ENCODE measurements around the gene TRPM4.

- no peak for TF ChIP-seq ZNF501 (tag by site-specific recombination; IDR thresholded peaks at IDR 0.05)
- TF ChIP-seq ZNF785 (tag by site-specific recombination; IDR thresholded peaks at IDR 0.05) = no peak
- TF ChIP-seq ZNF292 (tag by site-specific recombination; IDR thresholded peaks at IDR 0.05; ENCODE audit: borderline replicate concordance, low read depth) = no peak
- no peak for TF ChIP-seq YY1 (tag by site-specific recombination; IDR thresholded peaks at IDR 0.05)
- no peak for TF ChIP-seq REST (tag by site-specific recombination; IDR thresholded peaks at IDR 0.05)
- TF ChIP-seq, protein P1, sequence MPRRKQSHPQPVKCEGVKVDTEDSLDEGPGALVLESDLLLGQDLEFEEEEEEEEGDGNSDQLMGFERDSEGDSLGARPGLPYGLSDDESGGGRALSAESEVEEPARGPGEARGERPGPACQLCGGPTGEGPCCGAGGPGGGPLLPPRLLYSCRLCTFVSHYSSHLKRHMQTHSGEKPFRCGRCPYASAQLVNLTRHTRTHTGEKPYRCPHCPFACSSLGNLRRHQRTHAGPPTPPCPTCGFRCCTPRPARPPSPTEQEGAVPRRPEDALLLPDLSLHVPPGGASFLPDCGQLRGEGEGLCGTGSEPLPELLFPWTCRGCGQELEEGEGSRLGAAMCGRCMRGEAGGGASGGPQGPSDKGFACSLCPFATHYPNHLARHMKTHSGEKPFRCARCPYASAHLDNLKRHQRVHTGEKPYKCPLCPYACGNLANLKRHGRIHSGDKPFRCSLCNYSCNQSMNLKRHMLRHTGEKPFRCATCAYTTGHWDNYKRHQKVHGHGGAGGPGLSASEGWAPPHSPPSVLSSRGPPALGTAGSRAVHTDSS (tag by site-specific recombination; IDR thresholded peaks at IDR 0.05) = no peak
- TF ChIP-seq, protein P2, sequence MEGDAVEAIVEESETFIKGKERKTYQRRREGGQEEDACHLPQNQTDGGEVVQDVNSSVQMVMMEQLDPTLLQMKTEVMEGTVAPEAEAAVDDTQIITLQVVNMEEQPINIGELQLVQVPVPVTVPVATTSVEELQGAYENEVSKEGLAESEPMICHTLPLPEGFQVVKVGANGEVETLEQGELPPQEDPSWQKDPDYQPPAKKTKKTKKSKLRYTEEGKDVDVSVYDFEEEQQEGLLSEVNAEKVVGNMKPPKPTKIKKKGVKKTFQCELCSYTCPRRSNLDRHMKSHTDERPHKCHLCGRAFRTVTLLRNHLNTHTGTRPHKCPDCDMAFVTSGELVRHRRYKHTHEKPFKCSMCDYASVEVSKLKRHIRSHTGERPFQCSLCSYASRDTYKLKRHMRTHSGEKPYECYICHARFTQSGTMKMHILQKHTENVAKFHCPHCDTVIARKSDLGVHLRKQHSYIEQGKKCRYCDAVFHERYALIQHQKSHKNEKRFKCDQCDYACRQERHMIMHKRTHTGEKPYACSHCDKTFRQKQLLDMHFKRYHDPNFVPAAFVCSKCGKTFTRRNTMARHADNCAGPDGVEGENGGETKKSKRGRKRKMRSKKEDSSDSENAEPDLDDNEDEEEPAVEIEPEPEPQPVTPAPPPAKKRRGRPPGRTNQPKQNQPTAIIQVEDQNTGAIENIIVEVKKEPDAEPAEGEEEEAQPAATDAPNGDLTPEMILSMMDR (tag by site-specific recombination; IDR thresholded peaks at IDR 0.05) = no peak
- no peak for TF ChIP-seq ZNF426 (tag by site-specific recombination; IDR thresholded peaks at IDR 0.05)
- TF ChIP-seq ZNF341 (tag by site-specific recombination; IDR thresholded peaks at IDR 0.05; ENCODE audit: low read depth) = no peak
- TF ChIP-seq, protein P3, sequence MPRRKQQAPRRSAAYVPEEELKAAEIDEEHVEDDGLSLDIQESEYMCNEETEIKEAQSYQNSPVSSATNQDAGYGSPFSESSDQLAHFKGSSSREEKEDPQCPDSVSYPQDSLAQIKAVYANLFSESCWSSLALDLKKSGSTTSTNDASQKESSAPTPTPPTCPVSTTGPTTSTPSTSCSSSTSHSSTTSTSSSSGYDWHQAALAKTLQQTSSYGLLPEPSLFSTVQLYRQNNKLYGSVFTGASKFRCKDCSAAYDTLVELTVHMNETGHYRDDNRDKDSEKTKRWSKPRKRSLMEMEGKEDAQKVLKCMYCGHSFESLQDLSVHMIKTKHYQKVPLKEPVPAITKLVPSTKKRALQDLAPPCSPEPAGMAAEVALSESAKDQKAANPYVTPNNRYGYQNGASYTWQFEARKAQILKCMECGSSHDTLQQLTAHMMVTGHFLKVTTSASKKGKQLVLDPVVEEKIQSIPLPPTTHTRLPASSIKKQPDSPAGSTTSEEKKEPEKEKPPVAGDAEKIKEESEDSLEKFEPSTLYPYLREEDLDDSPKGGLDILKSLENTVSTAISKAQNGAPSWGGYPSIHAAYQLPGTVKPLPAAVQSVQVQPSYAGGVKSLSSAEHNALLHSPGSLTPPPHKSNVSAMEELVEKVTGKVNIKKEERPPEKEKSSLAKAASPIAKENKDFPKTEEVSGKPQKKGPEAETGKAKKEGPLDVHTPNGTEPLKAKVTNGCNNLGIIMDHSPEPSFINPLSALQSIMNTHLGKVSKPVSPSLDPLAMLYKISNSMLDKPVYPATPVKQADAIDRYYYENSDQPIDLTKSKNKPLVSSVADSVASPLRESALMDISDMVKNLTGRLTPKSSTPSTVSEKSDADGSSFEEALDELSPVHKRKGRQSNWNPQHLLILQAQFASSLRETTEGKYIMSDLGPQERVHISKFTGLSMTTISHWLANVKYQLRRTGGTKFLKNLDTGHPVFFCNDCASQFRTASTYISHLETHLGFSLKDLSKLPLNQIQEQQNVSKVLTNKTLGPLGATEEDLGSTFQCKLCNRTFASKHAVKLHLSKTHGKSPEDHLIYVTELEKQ (tag by site-specific recombination; IDR thresholded peaks at IDR 0.05; ENCODE audit: borderline replicate concordance) = no peak
- TF ChIP-seq ZNF140 (tag by site-specific recombination; IDR thresholded peaks at IDR 0.05) = no peak
Measured at GRCh38 chr19:49135686-49136085, 21.9 kb upstream of the TRPM4 start.

All from HEK293 (cell line).